Activated CD4-positive, alpha-beta T cell treated with anti-CD3 and anti-CD28 coated beads for 4 hours (primary cell): ENCODE measurements around the gene CENPT.

ENCODE experiments used
- DNase-seq, 2 donors: peaks; one replicate each; pipeline ENCODE4 v3.0.0-alpha.2; 2020

The CENPT gene

DNA sequence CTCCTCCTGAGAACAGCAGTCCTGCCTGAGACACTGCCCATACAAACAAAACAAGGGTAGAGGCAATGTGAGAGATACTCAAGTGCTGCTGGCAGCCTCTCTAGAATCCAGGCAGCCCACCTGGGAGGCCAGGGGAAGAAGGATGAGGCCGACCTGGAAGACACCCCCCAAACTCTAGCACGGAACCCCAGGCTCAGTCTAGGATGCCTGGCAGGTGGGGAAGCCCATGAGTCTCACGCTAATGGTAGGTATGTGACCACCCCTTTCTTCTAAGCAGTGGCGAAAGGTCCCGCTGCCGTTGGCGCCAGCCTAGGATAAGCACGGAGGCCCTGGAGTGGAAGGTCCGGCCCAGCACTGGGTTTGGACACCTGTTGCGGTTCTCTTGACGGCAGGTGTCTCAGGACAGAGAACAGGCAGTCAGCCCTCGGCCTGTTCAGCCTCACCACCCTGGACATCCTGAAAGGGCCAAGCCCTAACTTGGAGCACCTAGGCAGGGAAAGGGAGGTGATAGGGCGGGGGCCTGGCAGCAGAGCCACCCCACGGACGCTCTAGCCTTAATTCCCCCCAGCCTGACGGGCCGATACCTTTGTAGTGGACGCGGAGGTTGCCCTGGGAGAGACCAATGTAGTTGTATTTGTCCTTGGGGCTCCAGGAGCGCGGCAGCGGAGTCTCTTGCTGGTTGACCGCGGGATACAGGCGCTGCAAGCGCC, 41.6 kb downstream of the CENPT start:
- no peak for DNase-seq

- no peak for DNase-seq
These were observed 42.5 kb downstream of the CENPT start for GRCh38 chr16:67804853-67805542.

- no peak for DNase-seq
These were observed 43.6 kb downstream of the CENPT start for GRCh38 chr16:67803894-67804293.

DNA sequence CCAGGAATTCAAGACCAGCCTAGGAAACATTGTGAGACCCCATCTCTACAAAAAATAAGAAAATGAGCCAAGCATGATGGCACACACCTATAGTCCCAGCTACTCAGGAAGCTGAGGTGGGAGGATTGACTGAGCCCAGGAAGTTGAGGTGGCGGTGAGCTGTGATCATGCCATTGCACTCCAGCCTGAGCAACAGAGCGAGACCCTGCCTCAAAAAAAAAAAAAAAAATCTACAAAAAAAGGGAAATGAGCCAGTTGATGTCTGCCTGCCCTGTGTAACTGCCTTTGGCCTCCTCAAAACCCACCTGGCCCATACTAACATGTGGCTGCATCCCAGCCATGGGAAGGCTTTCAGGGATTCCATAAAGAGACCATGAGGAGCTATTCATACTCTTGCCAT, 45.6 kb downstream of the CENPT start:
- DNase-seq = peak; percentile 32 to 36

DNA sequence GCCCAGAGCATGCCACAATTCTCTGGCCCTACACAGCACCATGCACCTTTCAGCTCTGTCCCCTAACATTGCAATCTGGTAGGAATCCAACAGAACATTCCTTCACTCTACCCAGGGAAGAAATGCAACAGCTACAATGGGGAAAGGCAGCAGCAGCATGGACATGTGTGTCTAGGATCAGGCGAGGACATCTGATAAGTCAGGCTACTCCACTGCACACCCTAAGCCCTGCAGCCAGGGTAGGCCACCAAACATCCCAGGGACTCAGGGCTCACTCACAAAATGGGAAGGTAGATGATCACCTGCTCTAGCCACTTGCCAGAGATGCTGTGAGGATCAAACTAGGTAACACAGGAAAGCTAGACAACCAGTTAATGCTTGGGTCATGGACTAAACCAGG, 46.3 kb downstream of the CENPT start:
- DNase-seq = no peak

GRCh38 chr16:67800338-67800926, 47.1 kb downstream of the CENPT start:
- DNase-seq = no peak

- DNase-seq = no peak
These were observed 51.3 kb downstream of the CENPT start for GRCh38 chr16:67796099-67796718.

DNA sequence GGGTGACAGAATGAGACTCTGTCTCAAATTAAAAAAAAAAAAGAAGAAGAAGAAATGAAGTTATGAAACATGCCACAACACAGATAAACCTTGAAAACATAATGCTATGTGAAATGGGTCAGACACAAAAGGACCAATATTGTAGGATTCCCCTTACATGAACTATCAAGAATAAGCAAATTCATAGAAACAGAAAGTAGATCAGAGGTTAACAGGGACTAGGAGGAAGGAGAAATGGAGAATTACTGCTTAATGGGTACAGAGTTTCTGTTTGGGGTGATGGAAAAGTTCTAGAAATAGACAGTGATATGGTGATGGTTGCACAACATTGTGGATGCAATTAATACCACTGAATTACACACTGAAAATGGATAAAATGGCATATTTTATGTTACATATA, 57.4 kb downstream of the CENPT start:
- no peak for DNase-seq

GRCh38 chr16:67786491-67786890, 61.0 kb downstream of the CENPT start:
- no peak for DNase-seq

DNA sequence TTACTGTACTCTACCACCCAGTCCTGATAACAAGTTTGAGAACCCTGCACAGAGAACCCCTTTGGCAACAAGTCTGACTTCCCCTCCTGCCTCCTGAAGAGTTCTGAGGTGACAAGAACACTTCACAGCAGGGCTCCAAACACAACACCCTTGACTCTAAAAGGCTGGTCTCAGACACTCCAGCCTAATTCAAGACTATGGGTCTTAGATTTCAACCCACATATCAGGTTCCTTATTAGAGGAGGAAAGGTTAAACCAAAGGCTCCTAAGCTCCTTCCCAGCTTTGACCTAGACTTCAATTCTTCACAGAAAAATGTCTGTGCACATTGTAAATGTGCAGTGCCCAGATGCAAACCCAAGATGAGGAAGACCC, 64.2 kb downstream of the CENPT start:
- no peak for DNase-seq

DNA sequence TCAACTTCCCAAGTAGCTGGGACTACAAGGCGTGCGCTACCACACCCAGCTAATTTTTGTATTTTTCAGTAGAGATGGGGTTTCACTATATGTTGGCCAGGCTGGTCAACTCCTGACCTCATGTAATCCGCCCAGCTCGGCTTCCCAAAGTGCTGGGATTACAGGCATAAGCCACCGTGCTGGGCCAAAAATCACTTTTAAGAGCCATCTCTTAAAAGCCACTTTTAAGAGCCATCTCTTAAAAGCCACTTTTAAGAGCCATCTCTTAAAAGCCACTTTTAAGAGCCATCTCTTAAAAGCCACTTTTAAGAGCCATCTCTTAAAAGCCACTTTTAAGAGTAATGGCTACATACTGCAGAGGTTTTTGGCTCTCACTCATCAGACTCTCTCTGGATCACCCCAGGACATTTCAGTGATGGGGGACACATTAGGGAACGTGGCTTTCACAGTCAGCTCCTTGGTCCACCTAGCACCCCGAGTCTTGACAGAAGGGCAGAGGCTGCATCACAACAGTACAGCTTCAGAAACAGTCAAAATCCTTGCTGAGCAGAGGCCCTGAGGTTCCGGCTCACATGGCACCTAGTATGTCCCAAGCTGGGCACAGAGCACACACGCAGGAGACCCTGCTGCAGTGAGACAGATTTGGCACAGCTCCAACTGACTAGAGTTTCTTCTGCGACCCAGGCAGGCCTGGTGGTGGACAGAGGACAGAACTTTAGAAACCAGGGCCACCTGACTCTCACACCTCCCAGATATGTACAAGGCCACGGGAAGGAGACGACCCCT, 64.7 kb downstream of the CENPT start:
- no peak for DNase-seq

- no peak for DNase-seq
These were observed 66.0 kb downstream of the CENPT start for GRCh38 chr16:67781565-67781921.

- DNase-seq = peak in 1 of 2 donors; percentile 16
These were observed 66.5 kb downstream of the CENPT start for GRCh38 chr16:67780847-67781564.

GRCh38 chr16:67779256-67780014, 68.1 kb downstream of the CENPT start:
- no peak for DNase-seq
